Activated naive CD4-positive, alpha-beta T cell treated with Interleukin-2 at 50 U/mL for 16 hours (primary cell): ENCODE data around the gene KRTAP1-1.
"Not testable (repeated sequence)": the region's sequence is repeated elsewhere in the genome, so short reads cannot be mapped to it uniquely, and the experiment has no call there.

Experiments used
- DNase-seq: peaks from one replicate; pipeline ENCODE4 v3.0.0-alpha.2; 2020

Gene KRTAP1-1

DNA sequence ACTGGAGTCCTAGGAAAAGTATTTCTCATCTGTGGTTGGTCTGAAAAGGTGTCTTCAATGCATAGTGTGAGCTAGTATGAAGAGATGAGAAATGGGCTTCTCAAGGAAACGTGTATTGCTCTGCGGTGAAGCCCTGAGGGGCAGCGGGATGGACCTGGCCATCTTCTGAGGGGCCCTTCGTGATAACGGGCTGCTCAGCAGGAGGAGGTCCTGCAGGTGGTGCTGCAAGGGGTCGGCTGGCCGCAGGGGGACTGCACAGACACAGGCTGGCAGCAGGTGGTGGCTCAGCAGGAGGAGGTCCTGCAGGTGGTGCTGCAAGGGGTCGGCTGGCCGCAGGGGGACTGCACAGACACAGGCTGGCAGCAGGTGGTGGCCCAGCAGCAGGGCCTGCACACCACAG lies 13.3 kb upstream of the KRTAP1-1 start:
- not testable (repeated sequence) for DNase-seq

DNA sequence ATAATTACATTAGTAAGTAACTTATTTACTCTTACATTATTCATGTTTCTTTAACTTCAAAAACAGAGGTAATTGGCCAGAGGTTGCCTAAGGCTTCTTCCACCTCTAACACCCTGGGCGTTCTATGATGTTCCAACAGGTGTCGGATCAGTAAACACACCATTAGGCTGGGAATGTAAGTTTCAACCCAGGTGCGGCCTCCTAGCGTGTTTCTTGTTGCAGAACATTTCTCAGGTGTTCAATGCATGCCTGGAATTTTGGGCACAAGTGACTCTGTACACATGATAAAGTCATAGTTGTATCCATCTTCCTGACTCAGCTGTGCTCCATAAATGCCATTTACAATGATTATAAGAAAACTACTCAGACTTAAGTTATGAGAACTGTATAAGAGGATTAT lies 12.8 kb upstream of the KRTAP1-1 start:
- DNase-seq = no peak

DNA sequence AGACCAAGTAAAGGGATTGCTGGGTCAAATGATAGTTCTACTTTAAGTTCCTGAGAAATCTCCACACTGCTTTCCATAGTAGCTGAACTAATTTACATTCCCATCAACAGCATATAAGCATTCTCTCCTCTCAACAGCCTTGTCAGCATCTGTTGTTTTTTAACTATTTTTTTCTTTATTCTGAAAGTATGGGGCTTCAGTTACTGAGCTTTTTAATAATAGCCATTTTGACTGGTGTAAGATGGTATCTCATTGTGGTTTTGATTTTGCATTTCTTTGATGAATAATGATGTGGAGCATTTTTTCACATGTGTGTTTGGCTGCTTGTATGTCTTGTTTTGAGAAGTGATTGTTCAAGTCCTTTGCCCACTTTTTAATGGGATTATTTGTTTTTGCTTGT lies 11.3 kb upstream of the KRTAP1-1 start:
- DNase-seq = no peak

GRCh38 chr17:41049110-41049509 lies 7.9 kb upstream of the KRTAP1-1 start:
- DNase-seq = no peak

- no peak for DNase-seq
Measured at GRCh38 chr17:41048441-41048840, 7.2 kb upstream of the KRTAP1-1 start.

DNA sequence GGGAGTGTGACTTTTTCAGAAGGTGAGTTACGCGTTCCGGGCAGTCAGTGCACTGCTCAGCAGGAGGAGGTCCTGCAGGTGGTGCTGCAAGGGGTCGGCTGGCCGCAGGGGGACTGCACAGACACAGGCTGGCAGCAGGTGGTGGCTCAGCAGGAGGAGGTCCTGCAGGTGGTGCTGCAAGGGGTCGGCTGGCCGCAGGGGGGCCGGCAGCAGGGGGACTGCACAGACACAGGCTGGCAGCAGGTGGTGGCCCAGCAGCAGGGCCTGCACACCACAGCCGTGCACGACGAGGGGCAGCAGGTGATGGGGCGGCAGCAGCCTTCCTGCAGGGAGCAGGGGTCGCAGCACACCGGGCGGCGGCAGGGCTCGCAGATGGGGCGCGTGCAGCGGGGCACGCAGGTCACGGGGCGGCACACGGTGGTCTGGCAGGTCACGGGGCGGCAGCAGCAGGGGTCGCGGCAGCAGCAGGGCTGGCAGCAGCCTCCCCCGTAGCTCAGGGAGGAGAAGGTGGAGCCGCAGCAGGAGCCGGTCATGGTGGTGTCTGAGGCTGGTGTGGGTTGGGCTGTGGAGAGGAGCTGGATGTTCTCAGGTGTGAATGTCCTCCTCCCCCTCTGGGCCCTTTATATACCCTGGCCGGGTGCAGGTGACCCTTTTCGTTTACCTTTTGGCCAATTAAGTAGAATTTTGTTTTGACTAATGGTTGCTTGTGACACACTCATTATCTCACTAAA lies 5.7 kb upstream of the KRTAP1-1 start, which contains the start of gene KRTAP2-1:
TSS of gene KRTAP2-1 (minus strand) at position 582 of the 731 bp plus-strand sequence. CDS start at position 533, 49 bp downstream.
- DNase-seq = not testable (repeated sequence)

DNA sequence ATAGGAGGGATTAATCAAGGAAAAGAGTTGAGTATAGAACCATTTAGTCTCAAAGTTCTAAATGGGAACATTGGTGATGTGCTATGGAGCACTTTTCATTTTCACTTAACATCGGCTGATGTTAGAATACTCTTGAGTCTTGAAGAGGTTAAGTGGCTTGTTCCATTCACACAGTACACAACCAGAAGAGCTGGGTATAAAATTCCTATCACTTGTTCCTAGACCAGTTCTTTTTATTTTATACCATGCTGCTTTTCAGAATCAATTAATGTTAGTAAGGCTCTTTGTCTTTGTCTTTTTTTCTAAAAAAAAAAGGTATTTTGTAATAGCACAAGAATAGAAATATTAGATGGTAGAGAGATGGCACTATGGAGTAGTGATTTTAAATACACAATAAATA lies 1.7 kb upstream of the KRTAP1-1 start:
- DNase-seq = no peak

DNA sequence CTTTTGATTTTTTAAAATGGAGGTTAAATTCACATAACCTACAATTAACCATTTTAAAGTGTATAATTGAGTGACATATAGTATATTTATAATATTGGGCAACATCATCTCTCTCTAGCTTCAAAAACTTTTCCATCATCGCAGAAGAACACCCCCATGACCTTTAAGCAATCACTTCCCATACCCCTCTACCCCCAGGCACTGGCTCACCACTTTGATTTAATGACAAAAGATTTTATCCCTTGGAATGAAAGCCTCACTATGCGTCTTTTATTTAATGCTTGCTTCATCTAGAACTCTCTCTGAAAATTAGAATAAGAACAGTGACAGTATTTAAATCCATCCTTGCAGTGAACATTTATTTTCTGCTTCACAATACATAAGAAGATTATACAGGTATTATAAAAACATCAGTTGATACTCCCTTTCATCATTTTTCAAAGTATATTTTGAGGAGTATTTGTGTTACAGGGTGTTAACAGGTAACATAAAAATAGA lies 3.3 kb downstream of the KRTAP1-1 start:
- no peak for DNase-seq

DNA sequence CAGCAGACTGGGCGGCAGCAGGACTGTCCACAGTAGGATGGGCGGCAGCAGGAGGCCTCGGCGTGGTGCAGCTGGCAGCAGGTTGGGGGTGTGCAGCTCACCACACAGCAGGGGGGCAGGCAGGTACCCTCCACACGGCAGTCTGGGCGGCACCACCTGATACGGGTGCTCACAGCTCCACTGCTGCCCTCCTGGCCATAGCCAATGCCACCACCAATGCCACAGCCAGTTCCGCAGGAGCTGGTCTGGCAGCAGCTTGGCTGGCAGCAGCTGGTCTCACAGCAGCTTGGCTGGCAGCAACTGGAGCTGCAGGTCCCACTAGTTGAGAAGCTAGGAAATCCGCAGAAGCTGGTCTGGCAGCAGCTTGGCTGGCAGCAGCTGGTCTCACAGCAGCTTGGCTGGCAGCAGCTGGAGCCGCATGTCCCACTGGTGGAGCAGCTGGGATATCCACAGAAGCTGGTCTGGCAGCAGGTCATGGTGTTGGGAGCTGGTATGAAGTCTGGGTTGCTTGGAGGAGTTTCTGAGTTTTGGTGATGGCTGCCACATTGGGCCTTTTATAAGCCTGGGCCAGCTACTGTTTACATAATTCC lies 6.8 kb downstream of the KRTAP1-1 start, which contains the start of gene KRTAP1-3:
TSS of gene KRTAP1-3 (minus strand) at position 529 of the 590 bp plus-strand sequence. CDS start at position 476, 53 bp downstream.
- not testable (repeated sequence) for DNase-seq

GRCh38 chr17:41029633-41030245 lies 11.5 kb downstream of the KRTAP1-1 start, which contains the start of gene KRTAP1-4:
TSS of gene KRTAP1-4 (minus strand) at chr17:41030195. CDS start at chr17:41030078, 117 bp downstream.
- no peak for DNase-seq

GRCh38 chr17:41026715-41027471 lies 14.4 kb downstream of the KRTAP1-1 start, which contains the start of gene KRTAP1-5:
TSS of gene KRTAP1-5 (minus strand) at chr17:41027208. CDS start at chr17:41027155, 53 bp downstream.
- DNase-seq = no peak

- no peak for DNase-seq
Measured at GRCh38 chr17:41024697-41025096, 16.6 kb downstream of the KRTAP1-1 start.

DNA sequence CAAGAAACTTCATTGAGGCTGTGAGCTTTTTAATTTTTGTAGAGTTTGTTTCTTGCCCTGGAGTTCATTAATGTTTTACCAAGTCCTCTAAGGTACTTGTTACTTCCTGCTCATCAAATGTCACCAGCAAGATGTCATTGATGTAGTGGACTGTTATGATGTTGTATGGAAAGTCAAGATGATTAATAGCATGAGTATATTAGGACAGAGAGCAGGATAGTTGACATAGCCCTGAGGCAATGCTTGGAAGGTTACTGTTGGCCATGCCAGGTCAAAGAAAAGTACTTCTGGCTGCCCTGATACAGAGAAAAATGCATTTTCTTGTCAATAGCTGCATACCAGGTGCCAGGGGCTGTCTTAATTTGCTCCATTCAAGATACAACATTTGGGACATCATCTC lies 20.9 kb downstream of the KRTAP1-1 start:
- no peak for DNase-seq

DNA sequence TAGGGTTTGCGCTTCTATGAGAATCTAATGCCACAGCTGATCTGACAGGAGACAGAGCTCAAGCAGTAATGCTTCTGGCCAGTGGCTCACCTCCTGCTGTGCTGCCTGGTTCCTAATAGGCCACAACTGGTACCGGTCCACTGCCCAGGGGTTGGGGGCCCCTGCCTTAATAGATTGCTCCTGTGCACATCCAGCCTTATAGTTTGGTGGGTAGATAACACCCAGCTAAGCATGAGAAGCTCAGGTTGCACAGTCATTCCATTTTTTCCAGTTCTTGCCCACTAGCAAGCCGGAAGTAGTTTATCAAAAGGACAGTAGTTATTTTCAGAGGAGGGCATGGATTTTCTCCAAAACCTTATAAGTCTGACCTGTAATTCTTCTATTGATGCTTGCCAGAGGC lies 21.8 kb downstream of the KRTAP1-1 start:
- DNase-seq = no peak

DNA sequence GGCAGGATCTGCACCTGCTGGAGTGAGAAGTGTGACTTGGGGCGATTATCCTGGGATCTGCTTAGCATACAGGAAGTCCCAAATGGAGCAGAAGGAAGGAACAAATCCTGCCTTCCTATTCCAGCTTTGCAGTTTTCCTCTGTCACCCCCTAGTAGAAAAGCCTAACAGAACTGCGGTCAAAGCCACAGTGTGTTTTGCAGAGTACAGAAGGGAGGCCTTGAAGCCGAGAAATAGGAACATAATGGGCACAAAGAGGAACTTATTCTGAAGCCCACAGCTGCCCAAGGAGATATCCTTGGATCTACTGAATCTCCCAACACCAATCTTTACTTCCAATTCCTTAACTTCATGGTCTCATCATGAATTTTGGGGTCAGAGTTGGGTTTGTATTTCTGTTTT lies 22.7 kb downstream of the KRTAP1-1 start:
- DNase-seq = no peak

GRCh38 chr17:41016578-41017215 lies 24.6 kb downstream of the KRTAP1-1 start:
- DNase-seq = no peak

DNA sequence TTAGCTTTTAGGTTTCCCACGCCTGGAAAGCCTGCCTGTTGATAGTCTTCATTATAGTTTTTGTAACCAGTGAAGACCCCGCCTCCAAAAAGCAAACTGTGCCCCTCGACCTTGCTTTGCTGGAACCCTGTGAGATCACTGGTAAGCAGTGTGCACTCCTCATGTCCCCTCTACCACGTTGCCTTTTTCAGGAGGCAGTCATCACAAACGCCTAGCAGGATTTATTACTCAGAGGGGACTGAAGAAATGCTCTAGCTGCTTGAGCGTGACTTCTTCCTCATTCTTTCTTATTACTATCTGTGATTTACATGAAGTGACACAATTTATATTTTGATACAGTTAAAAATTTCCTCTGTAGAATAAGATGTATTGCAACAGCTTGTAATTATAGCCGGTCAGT lies 25.8 kb downstream of the KRTAP1-1 start:
- DNase-seq = no peak

DNA sequence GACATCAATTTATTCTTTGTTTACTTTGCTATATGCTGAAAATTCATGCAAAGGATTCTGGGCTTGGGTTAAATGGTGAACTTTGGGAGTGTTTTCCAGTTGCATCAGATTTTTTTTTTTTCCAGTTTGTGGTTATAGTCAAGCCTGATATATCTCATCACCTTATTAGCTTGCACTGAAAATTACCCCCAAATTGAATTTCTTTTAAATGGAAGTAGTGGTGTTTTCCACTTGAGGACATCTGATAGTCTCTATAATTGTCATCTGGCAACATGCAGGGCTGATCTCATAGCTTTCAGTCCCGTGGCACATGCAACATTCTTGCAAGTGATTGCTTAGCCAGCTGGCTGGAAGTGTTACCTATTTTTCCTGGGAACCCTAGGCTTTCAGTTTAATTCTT lies 27.6 kb downstream of the KRTAP1-1 start:
- no peak for DNase-seq

- no peak for DNase-seq
Measured at GRCh38 chr17:41013181-41013580, 28.1 kb downstream of the KRTAP1-1 start.

GRCh38 chr17:41012326-41013120 lies 28.7 kb downstream of the KRTAP1-1 start:
- DNase-seq = no peak

- no peak for DNase-seq
Measured at GRCh38 chr17:41010441-41010840, 30.8 kb downstream of the KRTAP1-1 start.
